B cell (primary cell): ENCODE data around the gene ZNF777. TPM values are rescaled to one million over a fixed set of nuclear protein-coding genes. Genes with fewer than 3 reads are reported as not detected.
A peak's percentile ranks its signal among the peaks of the same experiment; 100 is the strongest.

Source experiments
- ATAC-seq: fragments of 200-7000 bp; cut with Tn5 transposase; one replicate; pipeline ENCODE4 v1.10.0; 2021; ENCODE audit warnings: low read depth, mild to moderate bottlenecking, moderate number of reproducible peaks, moderate library complexity
- CTCF ChIA-PET: fragments of 350-600 bp; sonication (Branson Sonifier 250); formaldehyde crosslinking; loops from one replicate; lab custom pipeline; 2021; ENCODE audit warnings: antibody characterized with exemption, inconsistent platforms; lab: Charles Lee
- POLR2A ChIA-PET: fragments of 350-600 bp; sonication (Branson Sonifier 250); formaldehyde crosslinking; loops from one replicate; lab custom pipeline; 2021; ENCODE audit warnings: antibody characterized with exemption; lab: Charles Lee
- DNase-seq: peaks from one replicate; pipeline ENCODE4 v3.0.0; 2013
- H2AFZ ChIP-seq: 2 replicates; pipeline ENCODE4 v1.6.1; 2012; ENCODE audit warnings: mild to moderate bottlenecking, low read depth, low read length; ENCODE audit not compliant: insufficient read depth, poor library complexity, severe bottlenecking
- H3K27ac ChIP-seq, 2 donors: 1 replicate in 1 of 2; 2 replicates in 1 of 2; pipeline ENCODE4 v1.5.1; 2012 to 2013; ENCODE audit warnings: low read length in 2 of 2, mild to moderate bottlenecking in 2 of 2, moderate library complexity in 1 of 2
- H3K27me3 ChIP-seq, 4 experiments: fragments of 200-600 bp in 1 of 4; sonication (generic) in 1 of 4; replicated peaks in 1 of 4; 1 replicate in 2 of 4; 2 replicates in 2 of 4; pipeline versions ENCODE4 v1.6.1 to v1.7.0; 2013 to 2016; ENCODE audit warnings: low read length in 3 of 4, mild to moderate bottlenecking in 2 of 4, mixed read lengths in 1 of 4, moderate library complexity in 1 of 4; ENCODE audit not compliant: insufficient read depth in 4 of 4, control insufficient read depth in 3 of 4; ENCODE audit errors: control extremely low read depth in 1 of 4
- H3K36me3 ChIP-seq, 2 experiments: replicated peaks in 1 of 2; 1 replicate in 1 of 2; 2 replicates in 1 of 2; pipeline versions ENCODE4 v1.6.1 to v1.7.1; 2013; ENCODE audit warnings: low read length in 1 of 2; ENCODE audit not compliant: insufficient read depth in 2 of 2, control insufficient read depth in 1 of 2; ENCODE audit errors: control extremely low read depth in 1 of 2, extremely low read depth in 1 of 2
- H3K4me1 ChIP-seq, 2 donors: fragments of 200-600 bp in 1 of 2; sonication (generic) in 1 of 2; 1 replicate in 1 of 2; 2 replicates in 1 of 2; pipeline versions ENCODE4 v1.5.1 to v1.6.1; 2013 to 2017; ENCODE audit warnings: low read length in 2 of 2; ENCODE audit not compliant: control insufficient read depth in 2 of 2, insufficient read depth in 2 of 2
- H3K4me2 ChIP-seq: replicated peaks from 2 replicates; pipeline ENCODE3; 2012; ENCODE audit warnings: mild to moderate bottlenecking, low read depth, low read length; ENCODE audit not compliant: poor library complexity, severe bottlenecking
- H3K4me3 ChIP-seq, 5 experiments: fragments of 200-600 bp in 1 of 5; sonication (generic) in 1 of 5; 1 replicate in 3 of 5; 2 replicates in 2 of 5; pipeline versions ENCODE4 v1.5.1 to v1.7.0; 2011 to 2016; ENCODE audit warnings: low read length in 4 of 5, mild to moderate bottlenecking in 4 of 5, low read depth in 2 of 5, control low read depth in 1 of 5, moderate library complexity in 1 of 5; ENCODE audit not compliant: insufficient read depth in 1 of 5; ENCODE audit errors: control extremely low read depth in 1 of 5, extremely low read depth in 1 of 5
- H3K79me2 ChIP-seq: fragments of 200-600 bp; sonication (generic); one replicate; pipeline ENCODE4 v1.6.0; 2016; ENCODE audit warnings: low read length; ENCODE audit not compliant: control insufficient read depth, insufficient read depth
- H3K9ac ChIP-seq: fragments of 200-600 bp; sonication (generic); 2 replicates; pipeline ENCODE4 v1.6.1; 2017; ENCODE audit warnings: mild to moderate bottlenecking, low read length, moderate library complexity
- H3K9me3 ChIP-seq, 3 donors: one replicate each; pipeline versions ENCODE4 v1.6.1 to v1.7.1; 2013; ENCODE audit warnings: low read length in 2 of 3; ENCODE audit not compliant: control insufficient read depth in 2 of 3, insufficient read depth in 1 of 3; ENCODE audit errors: control extremely low read depth in 1 of 3
- H4K20me1 ChIP-seq: 2 replicates; pipeline ENCODE4 v1.6.0; 2012; ENCODE audit warnings: mild to moderate bottlenecking, low read length; ENCODE audit not compliant: insufficient read depth, control insufficient read depth, poor library complexity, severe bottlenecking
- H3K27ac Mint-ChIP-seq: one replicate; pipeline ENCODE4 v1.8.0; 2021; ENCODE audit warnings: mixed read lengths
- H3K27me3 Mint-ChIP-seq: one replicate; pipeline ENCODE4 v1.8.0; 2021; ENCODE audit warnings: mixed read lengths
- H3K4me1 Mint-ChIP-seq: one replicate; pipeline ENCODE4 v1.8.0; 2021; ENCODE audit warnings: mixed read lengths
- H3K4me3 Mint-ChIP-seq: one replicate; pipeline ENCODE4 v1.8.0; 2021; ENCODE audit warnings: mixed read lengths
- H3K9me3 Mint-ChIP-seq: one replicate; pipeline ENCODE4 v1.8.0; 2022; ENCODE audit warnings: mixed read lengths; ENCODE audit not compliant: insufficient read depth
- EZH2 ChIP-seq: IDR thresholded peaks from 2 replicates; pipeline ENCODE4 v1.6.1; 2012; ENCODE audit warnings: borderline replicate concordance, low read depth, mild to moderate bottlenecking, moderate library complexity, low read length; ENCODE audit not compliant: insufficient read depth, poor library complexity, severe bottlenecking
- WGBS: methylation state at CpG from one replicate; pipeline ENCODE4 v1.1.5; 2013; ENCODE audit warnings: missing lambda C conversion rate; ENCODE audit not compliant: insufficient coverage; 5-methylcytosine and 5-hydroxymethylcytosine counted together
- intact Hi-C: fragments of 100-400 bp; cut with micrococcal nuclease; formaldehyde crosslinking; loops from one replicate; pipeline ENCODE4 v1.10.0; 2022
- polyA plus RNA-seq: library from polyadenylated mRNA; depleted of rRNA; stranded (reverse); fragments of >200 nt; gene quantifications from 2 replicates; pipeline ENCODE4 v1.2.3, GENCODE V29; 2012
- total RNA-seq, 2 donors: library from RNA; stranded (reverse); fragments of 120-200 nt in 1 of 2; gene quantifications; 1 replicate in 1 of 2; 2 replicates in 1 of 2; pipeline versions ENCODE4 v1.2.3 to v1.2.4, GENCODE V29; 2013 to 2022
- TF ChIP-seq, protein P1 (sequence below): fragments of 200-600 bp; IDR thresholded peaks from one replicate; pipeline ENCODE4 v1.8.0; 2022; ENCODE audit warnings: antibody characterized with exemption, mild to moderate bottlenecking

Gene ZNF777
- total and polyA plus RNA-seq, 2 donors (not counting 1 experiment from before 2014, with no cell fraction given) = 8.3 to 16.0 TPM

DNA sequence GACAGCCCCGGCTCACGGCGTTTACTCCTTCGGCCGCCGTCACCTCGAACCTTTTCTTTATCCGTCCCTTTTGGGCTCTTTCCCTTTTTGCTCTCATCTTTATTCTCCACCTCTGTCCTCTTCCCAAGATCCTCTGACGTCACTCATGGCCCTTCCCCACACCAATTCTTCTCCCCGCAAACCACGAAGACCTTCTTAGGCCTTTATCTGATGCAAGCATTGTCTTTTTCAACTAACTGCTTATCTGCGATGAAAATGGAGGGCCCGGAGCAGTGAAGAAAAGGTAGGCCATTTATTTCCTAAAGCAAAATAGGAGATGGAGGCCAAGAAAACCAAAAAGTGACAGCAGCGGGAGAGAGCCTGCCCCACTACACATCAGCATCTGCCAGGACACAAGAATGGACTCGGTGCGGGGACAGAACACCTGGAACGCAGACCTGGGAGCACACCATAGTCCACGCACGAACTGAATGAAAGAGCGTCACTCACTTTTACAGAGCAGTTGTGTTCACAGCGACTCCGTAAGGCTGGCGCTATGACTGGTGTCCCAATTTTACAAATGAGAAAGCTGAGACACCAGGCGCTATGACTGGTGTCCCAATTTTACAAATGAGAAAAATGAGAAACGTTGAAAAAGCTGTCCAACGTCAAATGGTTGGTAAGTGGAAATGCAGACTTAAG is 45.3 kb downstream of the ZNF777 start:
- ATAC-seq = peak; percentile 24

More for the DNA sequence above, 45.3 kb downstream of the ZNF777 start:
- H3K4me3 ChIP-seq = peak overlapping the region in 4 of 5 experiments; percentile 27 to 52 (median 40)
- peak overlapping the region; percentile 41 for H3K4me2 ChIP-seq
- peak overlapping the region; percentile 81 for H3K4me3 Mint-ChIP-seq
- peak overlapping the region; percentile 52 for H2AFZ ChIP-seq
- H3K4me1 Mint-ChIP-seq = no peaks in the 10 kb centered on the region
- H3K9me3 ChIP-seq = peaks cover 0 to 4% (median 0%) of the 10 kb centered on the region in 3 donors
- H3K4me1 ChIP-seq = no peaks in the 10 kb centered on the region
- WGBS = 78% methylated on average over 18 of the region's 26 CpGs
- no peaks in the 10 kb centered on the region for H4K20me1 ChIP-seq
- peak overlapping the region; percentile 85 for H3K27ac Mint-ChIP-seq
- DNase-seq = peak; percentile 24
- H3K36me3 ChIP-seq = no peaks in the 10 kb centered on the region
- H3K9ac ChIP-seq = peak overlapping the region; percentile 39
- ChIA-PET CTCF (no interaction called here), POLR2A (interaction anchor here (0.5 kb wide), 1 partner anchor 357 kb away, joined by 4 read pairs; no protein-coding TSS in a partner anchor)
- H3K27me3 ChIP-seq = peaks cover 0 to 17% (median 8%) of the 10 kb centered on the region in 4 experiments
- H3K79me2 ChIP-seq = no peaks in the 10 kb centered on the region
- peak overlapping the region in 1 of 2 donors; percentile 58 for H3K27ac ChIP-seq
- H3K27me3 Mint-ChIP-seq = peaks cover 35% of the 10 kb centered on the region
- H3K9me3 Mint-ChIP-seq = peaks cover 3% of the 10 kb centered on the region
- intact Hi-C loops = no loop called here
- TF ChIP-seq, protein P1, sequence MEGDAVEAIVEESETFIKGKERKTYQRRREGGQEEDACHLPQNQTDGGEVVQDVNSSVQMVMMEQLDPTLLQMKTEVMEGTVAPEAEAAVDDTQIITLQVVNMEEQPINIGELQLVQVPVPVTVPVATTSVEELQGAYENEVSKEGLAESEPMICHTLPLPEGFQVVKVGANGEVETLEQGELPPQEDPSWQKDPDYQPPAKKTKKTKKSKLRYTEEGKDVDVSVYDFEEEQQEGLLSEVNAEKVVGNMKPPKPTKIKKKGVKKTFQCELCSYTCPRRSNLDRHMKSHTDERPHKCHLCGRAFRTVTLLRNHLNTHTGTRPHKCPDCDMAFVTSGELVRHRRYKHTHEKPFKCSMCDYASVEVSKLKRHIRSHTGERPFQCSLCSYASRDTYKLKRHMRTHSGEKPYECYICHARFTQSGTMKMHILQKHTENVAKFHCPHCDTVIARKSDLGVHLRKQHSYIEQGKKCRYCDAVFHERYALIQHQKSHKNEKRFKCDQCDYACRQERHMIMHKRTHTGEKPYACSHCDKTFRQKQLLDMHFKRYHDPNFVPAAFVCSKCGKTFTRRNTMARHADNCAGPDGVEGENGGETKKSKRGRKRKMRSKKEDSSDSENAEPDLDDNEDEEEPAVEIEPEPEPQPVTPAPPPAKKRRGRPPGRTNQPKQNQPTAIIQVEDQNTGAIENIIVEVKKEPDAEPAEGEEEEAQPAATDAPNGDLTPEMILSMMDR = no peak
- TF ChIP-seq EZH2 = no peak
